Choroid plexus epithelial cell (primary cell): ENCODE results near the gene RNF182.
"Not testable (repeated sequence)": the region's sequence is repeated elsewhere in the genome, so short reads cannot be mapped to it uniquely, and the experiment has no call there.

Experiments used
- DNase-seq: peaks from one replicate; pipeline ENCODE4 v3.0.0-alpha.2; 2010; ENCODE audit warnings: low read depth
- H3K4me3 ChIP-seq: 2 replicates; pipeline ENCODE4 v1.5.1; 2011; ENCODE audit warnings: low read depth, mild to moderate bottlenecking, control low read depth, low read length, moderate library complexity
- CTCF ChIP-seq: conservative IDR thresholded peaks from 2 replicates; pipeline ENCODE4 v1.5.1; 2011; ENCODE audit warnings: low read depth, mild to moderate bottlenecking, control low read depth, inconsistent platforms, low read length, moderate library complexity

Gene RNF182

GRCh38 chr6:13952101-13952500, 27.3 kb downstream of the RNF182 start:
- no peak for TF ChIP-seq CTCF

GRCh38 chr6:13953061-13953705, 28.4 kb downstream of the RNF182 start:
- H3K4me3 ChIP-seq, result no peak overlapping the region
- no peak for TF ChIP-seq CTCF
- DNase-seq, result peak; percentile 1

More at GRCh38 chr6:13952101-13952500, 27.3 kb downstream of the RNF182 start:
- no peak overlapping the region for H3K4me3 ChIP-seq
- no peak for DNase-seq

- no peak overlapping the region for H3K4me3 ChIP-seq
- TF ChIP-seq CTCF, result no peak
- no peak for DNase-seq
These were observed 40.9 kb downstream of the RNF182 start for GRCh38 chr6:13965582-13966127.

- TF ChIP-seq CTCF, result no peak
- DNase-seq, result no peak
These were observed 46.6 kb downstream of the RNF182 start for GRCh38 chr6:13971303-13971702.

GRCh38 chr6:13972602-13973001, 47.9 kb downstream of the RNF182 start:
- H3K4me3 ChIP-seq, DNase-seq: not testable (repeated sequence)

More at GRCh38 chr6:13971303-13971702, 46.6 kb downstream of the RNF182 start:
- no peak overlapping the region for H3K4me3 ChIP-seq

- not testable (repeated sequence) for H3K4me3 ChIP-seq
These were observed 48.7 kb downstream of the RNF182 start for GRCh38 chr6:13973422-13973821.

GRCh38 chr6:13978102-13978640, 53.4 kb downstream of the RNF182 start:
- no peak overlapping the region for H3K4me3 ChIP-seq
- no peak for DNase-seq
- TF ChIP-seq CTCF, result no peak

More at GRCh38 chr6:13973422-13973821, 48.7 kb downstream of the RNF182 start:
- DNase-seq, result not testable (repeated sequence)

- no peak for TF ChIP-seq CTCF
- no peak for DNase-seq
- H3K4me3 ChIP-seq, result no peak overlapping the region
These were observed 54.0 kb downstream of the RNF182 start for GRCh38 chr6:13978787-13979186.
